ENCODE measurements around the gene EXTL2.
"Not testable (repeated sequence)": the region's sequence is repeated elsewhere in the genome, so short reads cannot be mapped to it uniquely, and the experiment has no call there.

The EXTL2 gene

DNA sequence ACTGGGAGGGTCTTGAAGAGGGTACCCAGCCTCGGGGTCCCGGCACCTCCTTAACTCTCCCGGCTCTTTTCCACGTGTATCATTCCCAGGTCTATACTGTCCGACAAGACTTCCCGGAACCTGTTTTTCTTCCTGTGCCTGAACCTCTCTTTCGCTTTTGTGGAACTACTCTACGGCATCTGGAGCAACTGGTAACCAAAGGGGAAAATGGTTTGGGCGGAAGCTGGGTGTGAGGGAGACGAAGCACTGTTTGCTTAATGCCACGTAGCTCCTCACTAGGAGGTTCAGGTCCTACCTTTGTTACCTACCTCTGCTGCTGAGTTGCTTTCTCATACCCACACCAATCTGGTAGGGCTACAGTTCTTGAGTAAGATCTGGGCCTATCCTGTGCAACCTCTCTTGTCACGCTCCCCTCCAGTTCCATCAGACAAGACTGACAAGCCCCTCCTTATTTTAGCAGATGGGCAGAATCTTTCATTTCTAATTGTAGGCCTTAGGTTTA is 1.9 kb upstream of the EXTL2 start:
- DNase-seq, result peak; percentile 42

DNA sequence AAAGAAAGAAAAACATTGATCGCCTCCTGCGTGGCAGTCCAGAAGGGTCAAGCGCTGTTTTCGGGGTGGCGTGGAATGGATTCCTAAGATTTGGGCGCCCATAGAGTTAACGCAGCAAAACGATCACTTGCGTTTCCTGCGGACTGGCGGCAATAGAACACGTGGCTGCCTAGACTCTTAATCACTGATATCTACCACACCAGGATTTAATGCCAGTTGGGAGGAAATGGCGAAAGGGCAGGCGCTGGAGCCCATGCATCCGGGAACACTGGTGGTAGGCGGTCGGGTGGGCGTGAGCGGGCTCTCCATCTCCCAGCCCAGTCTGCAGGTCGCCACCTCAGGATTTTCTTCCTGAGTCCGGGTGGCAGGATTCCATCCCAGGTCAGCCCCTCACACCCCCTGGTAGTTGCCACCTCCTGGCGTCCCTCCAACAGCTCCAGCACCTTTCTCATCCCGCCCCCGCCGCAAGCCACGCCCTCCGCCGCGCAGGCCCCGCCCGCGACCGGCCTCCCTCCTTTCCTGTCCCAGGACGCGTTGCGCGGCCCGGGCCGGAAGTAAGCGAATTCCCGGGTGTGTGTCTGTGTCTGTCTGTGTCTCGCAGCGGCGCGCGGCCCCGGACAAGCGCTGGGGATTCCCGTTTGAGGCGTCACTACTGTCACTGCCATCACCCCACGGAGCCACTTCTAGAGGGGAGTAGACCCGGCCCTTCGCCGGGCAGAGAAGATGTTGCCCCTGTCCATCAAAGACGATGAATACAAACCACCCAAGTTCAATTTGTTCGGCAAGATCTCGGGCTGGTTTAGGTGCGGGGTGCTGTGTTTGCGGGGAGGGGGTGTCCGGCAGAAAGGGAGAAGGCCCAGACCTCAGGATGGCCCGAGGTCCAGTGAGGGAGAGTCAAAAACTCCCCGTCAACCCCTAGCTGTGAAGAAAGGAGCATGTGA is 1.2 kb upstream of the EXTL2 start, which contains the start of gene SLC30A7:
Gene SLC30A7, plus strand, starts transcription at position 551 of the 941 bp plus-strand sequence. Its CDS starts 173 bp downstream, at position 724.
- peak; percentile 92 for DNase-seq

DNA sequence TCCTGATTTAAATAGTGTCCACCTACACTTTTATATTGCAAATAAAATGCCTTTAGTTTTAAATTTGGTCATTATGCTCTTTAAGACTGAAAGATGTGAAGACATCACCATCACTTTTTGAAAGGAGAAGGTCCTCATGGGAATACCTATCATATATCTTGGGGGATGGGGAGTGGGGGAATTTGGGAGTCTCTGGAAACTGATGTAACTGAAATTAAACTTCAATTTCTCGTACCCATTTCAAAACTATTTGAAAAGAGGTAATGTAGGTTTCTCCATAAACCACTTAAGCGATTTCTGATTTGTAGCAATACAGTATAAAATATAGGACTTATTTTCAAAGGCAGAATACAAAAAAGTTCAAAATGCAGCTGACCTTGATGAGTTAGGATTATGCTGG is 924 bp downstream of the EXTL2 start:
- DNase-seq, result no peak

DNA sequence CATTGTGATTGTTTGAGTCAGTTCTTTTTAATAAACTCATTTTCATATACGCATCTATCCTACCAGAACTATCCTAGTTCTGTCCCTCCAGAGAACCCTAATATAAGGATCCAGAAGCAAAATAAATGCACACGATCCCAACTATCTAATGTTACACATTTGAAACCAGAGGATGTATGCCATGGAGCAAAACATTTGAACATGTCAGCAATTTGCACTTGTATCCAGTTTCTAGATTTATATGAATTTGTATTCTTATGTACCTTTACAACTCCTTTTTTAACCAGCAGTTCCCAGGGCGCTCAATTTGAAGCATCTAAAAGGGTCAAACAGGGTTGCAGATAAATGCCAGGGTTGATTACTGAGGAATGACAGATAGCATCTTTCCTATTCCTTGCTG is 2.1 kb downstream of the EXTL2 start:
- DNase-seq, result no peak

DNA sequence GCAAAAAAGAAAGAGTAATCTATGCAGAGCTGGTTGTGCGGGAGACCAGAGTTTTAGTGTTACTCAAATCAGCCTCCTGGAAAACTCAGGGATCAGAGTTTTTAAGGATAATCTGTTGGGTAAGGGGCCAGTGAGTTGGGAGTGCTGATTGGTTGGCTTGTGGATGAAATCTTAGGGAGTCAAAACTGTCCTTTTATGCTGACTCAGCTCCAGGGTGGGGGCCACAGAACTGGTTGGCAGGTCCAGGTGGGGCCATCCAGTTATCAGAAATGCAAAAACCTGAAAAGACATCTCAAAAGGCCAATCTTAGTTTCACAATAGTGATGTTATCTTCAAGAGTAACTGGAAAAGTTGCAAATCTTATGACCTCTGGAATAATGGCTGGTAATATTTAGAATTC is 3.3 kb downstream of the EXTL2 start:
- DNase-seq, result no peak

DNA sequence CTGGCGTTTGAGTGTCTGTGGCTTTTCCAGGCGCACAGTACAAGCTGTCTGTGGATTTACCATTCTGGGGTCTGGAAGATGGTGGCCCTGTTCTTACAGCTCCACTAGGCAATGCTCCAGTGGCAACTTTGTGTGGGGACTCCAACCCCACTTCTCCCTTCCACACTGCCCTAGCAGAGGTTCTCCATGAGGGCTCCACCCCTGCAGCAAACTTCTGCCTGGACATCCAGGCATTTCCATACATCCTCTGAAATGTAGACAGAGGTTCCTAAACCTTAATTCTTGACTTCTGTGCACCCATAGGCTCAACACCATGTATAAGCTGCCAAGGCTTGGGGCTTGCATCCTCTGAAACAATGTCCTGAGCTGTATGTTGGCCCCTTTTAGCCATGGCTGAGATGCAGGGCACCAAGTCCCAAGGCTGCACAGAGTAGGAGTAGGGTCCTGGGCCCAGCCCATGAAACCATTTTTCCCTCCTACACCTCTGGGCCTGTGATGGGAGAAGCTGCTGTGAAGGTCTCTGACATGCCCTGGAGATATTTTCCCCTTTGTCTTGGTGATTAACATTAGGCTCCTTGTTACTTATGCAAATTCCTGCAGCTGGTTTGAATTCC is 4.7 kb downstream of the EXTL2 start:
- DNase-seq, result not testable (repeated sequence)

DNA sequence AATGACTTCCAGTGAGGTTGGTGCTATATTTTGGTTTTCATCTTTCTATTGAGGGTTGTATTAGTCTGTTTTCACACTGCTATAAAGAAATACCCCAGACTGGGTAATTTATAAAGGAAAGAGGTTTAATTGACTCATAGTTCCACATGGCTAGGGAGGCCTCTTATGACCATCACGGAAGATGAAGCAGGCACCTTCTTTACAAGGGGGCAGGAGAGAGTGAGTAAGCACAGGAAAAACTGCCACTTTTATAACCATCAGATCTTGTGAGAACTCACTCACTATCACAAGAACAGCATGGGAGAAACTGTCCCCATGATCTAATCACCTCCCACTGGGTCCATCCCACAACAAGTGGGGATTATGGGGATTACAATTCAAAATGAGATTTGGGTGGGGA is 5.6 kb downstream of the EXTL2 start:
- DNase-seq, result not testable (repeated sequence)

DNA sequence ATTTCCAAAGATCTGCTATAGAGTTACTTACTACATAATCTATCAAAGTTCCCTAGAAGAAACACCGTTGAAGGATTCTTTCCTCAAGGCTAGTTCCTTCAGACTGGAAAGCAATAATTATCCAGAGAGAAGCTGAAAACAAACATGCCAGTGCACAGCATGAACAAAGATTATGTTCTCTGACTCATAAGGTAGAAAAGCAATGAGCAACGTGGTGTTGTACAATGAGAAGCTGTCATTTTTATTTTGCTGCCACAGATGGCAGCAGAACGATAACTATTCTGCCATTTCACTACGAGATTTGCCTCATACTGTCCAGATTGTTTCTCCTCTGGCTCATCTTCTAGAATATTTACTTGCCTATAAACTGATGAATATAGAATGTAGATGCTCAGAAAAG is 10.7 kb downstream of the EXTL2 start:
- DNase-seq, result no peak

DNA sequence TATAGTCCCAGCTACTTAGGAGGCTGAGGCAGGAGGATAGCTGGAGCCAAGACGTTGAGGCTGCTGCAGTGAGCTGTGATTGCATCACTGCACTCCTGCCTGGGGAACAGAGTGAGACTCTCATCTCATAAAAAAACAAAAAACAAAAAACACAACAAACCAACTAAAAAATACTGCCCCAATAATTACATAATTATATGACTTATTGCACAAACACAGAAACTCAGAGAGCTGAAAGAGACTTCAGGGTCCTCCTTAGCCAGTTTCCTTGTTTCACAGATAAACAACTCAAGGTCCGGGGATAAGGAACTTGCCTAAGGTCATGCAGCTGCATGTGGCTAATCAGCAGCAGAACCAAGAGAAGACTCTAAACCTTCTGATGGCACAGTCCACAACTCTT is 11.9 kb downstream of the EXTL2 start:
- DNase-seq, result no peak

DNA sequence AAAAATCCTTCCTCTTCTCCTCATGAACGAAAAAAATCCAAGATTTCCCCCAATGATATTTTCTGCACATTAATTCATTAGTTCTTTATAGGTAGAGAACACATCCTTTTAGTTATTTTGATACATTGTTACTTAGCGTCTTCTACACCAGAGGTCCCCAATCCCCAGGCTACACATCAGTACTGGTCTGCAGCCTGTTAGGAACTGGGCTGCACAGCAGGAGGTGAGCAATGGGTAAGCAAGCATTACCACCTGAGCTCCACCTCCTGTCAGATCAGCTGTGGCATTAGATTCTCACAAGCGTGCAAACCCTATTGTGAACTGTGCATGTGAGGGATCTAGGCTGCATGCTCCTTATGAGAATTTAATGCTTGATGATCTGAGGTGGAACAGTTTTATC is 13.0 kb downstream of the EXTL2 start:
- no peak for DNase-seq

DNA sequence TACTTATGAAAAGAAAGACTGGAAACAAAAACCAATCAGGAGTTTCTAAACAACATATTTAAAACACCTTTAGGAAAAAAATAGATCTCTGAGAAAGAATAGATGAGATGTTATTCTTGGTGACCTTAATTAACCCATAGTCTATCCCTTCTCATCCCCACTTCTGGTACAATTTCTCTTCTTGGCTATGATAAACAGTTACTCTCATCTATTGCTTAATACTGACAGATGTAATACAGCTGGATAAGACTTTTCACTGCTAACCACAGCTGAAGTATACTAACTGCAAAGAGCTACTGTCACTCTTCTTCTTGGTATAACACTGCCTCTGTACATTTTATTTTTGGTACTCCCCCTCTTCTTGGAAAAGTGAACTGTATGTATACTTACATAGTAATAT is 15.2 kb downstream of the EXTL2 start:
- DNase-seq, result no peak

DNA sequence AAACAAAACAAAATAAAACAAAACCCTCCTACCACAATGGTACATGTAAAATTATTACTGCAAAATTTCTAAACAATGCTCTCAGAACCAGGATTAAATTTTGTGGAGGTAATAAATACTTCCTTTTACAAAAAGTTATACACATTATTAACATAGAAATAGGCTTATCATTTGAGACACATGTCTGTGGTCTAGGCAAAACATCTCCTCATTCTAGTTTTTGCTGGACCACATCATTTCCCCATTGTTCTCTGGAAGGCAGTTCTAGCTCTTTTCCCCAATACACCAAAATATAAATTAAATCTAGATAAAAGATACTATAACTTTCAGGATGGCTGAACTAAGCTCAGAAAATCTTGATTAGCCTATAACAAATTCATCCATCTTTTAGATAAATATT is 18.4 kb downstream of the EXTL2 start:
- no peak for DNase-seq

DNA sequence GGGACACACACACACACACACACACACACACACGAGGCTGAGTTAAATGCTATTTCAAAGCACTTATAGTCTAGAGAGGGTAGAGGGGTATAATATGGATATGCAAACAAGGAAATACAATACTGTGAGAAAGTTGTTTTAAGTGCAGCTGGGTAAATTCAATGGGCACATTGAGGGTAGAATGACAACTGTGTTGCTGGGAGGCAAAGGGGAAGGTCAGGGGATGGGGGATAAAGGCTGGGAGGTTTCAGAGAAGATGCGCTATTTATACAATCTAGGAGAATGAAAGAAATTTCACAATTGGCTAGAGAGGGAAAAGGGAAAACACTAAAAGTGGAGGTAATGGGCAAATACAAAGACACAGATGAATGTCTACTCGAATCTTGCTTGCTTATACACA is 19.4 kb downstream of the EXTL2 start:
- DNase-seq, result peak; percentile 39

DNA sequence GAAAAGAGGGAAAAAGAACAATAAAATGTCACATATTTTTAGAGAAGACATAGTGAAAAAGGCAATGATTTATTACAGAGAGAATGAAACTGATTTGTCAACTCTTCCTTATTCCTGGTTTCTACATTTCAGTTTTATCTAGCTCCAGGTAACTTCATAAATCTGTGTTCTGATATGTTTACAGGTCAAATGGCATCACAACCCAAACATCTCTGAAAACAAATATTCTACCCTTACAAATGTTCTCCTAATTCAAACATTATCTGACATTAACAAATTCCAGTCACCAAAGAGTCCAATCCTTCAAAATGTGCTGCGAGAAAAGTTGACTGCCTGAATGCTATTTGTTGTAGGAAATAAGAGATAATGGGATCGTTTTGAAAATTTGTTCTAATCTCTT is 20.2 kb downstream of the EXTL2 start:
- DNase-seq, result no peak

DNA sequence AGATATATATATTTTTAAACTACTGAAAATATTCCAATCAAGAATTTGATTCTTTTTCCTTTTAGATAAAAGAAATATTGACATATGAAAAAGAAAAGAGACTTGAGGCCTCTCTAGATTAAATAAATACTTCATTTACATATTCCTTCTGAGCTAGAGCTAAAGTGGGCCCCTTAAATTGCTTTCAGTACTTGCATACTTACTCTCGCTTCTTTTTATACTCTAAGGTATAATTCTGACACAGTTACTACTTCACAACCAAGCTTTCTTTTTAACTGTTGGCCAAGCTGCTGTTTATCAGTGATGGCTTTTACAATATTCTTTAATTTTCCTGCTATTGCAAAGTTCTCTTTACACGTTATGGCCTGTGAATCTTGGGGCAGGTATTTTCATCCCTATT is 24.6 kb downstream of the EXTL2 start:
- no peak for DNase-seq

DNA sequence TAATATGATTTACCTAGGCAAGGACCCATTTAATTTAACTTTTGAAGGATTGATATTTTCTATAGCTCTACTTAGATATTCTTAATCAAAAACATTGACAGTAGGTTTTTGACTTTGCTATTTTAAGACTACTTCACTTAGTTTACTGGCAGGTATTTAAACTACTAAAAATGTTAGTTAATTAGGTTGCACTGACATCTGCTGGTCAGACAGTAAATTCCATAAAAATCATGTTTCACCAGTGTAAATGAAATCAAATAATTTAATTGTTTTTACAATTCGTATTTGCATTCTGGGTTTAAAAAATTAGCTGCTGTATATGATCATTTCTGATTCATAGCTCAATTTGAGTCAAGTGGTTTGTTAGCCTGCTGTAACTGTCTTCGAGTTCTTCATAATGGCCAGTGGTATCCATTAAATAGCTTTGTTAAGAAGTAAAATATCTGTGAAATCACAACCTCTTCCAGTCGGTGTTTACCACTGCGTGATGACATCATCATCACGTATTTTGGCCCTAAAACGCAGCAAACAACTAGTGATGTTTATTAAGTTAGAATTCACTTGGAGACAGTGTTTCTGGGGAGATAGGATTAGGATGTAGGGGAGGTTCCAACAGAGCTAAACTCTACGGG is 26.2 kb downstream of the EXTL2 start:
- DNase-seq, result no peak

DNA sequence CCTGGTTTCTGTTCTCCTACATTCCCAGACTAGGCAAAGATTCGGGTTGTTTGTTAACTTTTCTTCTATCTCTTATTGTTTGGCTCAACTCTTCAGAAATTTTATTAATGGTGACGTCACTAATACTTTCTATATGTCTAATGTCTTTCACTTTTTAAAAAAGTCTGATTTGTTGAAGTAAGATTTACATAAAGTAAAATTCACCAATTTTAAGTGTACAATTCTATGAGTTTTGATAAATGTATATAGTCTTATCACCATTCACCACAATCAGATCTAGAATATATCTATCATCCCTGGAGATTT is 27.8 kb downstream of the EXTL2 start:
- DNase-seq, result no peak

DNA sequence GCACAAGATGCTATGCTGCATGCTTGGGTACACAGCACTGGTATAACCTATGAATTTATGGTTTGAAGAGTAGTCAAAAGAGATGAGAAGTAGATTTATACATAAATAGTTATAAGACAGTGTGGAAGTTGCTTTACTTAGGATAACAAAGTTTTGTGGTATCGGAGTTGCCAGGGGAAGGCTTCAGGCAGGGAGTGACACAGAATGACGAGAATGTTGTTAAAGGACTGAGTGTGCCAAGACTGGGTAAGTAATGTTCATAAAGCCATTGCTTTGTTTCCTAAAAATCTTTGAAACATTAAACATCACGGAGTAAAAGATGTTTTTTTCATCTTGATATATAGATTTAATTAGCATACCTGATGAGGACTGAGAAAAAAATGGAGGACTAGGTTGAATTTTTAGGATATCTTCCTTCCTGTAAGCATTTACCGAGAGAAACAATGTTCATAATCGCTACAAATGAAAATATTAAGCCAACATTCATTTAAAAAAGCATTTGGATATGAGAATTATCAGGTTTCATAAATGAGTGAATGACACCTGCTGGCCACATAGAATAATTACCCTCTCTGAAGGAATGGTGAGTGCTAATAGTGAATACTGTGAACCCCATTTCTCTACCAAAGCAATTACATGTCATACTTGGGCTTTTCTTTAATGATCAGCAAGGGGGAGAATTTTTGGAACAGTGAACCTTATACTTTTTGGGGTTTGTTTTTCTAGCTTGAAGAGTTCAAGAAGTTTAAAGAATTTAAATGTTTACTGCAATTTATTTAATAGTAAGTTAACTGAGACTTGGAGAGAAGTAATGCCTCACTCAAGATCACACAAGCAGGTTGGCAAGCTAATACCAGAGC is 28.4 kb downstream of the EXTL2 start:
- no peak for DNase-seq

DNA sequence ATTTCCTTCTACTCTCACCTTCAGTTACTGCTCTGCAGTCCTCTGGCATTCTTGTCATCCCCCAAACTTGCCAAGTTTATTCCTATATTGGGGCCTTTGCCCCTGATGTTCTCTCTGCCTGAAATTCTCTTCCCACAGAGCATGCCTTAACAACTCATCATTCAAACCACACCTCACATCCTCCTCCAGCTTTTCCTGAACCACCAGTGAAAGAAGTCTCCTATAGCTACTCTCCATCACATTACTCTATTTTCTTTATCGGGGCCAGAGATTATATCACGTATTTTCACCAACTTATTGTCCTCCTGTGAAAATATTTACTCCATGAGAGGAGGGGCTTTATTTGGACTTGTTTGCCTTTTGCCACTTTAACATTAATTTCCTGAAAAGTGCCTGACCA is 32.1 kb downstream of the EXTL2 start:
- DNase-seq, result no peak

DNA sequence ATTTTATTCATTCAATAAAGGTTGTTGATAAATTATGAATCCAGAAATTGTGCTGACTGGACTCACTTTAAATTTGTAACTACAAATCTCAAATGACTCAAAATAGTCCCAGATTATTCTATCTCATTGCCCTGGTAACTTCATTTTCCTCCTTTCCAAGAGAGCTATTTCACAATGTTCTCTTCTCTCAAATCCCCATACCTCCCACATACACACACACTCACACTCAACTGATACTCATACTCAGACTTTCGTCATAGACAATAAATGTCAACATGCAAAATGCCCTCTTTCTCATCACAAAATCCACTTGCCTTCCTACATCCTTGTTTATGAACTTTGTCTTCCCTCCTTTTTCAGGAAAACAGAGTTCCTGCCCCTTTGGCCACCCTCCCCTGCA is 33.3 kb downstream of the EXTL2 start:
- no peak for DNase-seq

DNA sequence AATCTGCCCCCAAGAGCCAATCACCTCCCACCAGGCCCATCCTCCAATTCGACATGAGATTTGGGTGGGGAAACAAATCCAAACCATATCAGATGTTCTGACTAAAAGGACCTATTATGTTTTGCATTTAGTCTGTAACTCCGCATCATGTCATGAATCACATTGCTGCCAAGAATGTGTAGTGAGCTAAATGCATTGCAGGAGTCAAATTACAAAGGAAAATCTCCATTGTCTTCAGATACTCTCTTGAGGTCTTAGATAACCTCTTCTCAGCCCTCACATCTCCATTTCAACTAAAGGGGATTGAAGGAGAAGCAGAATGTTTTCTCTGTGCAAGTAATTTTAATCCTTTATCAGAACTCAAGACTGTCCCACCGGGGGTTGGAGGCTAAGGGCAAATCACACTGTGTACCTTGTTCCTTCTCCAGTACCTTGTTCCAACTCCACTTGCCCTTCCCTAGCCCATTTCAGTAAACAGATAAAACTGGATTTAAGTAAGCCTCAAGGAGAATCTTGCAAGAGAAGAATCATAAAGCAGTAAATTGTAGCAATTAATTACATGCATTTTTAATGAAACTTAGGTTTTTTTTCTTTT is 34.1 kb downstream of the EXTL2 start:
- DNase-seq, result no peak

DNA sequence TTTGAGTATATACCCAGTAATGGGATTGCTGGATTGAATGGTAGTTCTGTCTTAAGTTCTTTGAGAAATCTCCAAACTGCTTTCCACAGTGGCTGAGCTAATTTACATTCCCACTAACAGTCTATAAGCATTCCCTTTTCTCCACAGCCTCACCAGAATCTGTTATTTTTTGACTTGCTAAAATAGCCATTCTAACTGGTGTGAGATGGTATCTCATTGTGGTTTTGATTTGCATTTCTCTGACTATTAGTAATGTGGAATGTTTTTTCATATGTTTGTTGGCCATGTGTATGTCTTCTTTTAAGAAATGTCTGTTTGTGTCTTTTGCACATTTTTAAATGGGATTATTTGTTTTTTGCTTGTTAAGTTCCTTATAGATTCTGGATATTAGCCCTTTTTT is 39.5 kb downstream of the EXTL2 start:
- DNase-seq, result not testable (repeated sequence)

DNA sequence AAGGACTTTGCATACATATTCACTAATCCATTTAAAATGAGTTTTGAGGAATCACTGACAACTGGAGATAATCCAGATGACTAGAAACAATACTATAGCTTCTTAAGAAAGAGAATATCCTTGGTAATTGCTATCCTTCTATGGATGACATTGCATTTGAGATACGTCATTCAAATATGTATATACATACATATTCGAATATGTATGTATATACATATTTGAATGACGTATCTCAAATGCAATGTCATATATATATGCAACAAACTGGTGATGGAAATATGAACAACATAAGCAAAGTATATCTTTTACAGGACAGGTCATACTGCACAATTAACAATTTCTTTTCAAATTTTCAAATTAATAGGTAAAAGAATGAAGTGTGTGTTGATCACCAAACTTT is 41.7 kb downstream of the EXTL2 start:
- DNase-seq, result no peak
